CD4-positive, alpha-beta memory T cell (primary cell): Measurements from ENCODE around the gene MOSPD3. TPM values are rescaled to one million over a fixed set of nuclear protein-coding genes. Genes with fewer than 3 reads are reported as not detected.
A peak's percentile ranks its signal among the peaks of the same experiment; 100 is the strongest.

Experiments used
- CTCF ChIA-PET: fragments of 350-600 bp; sonication (Branson Sonifier 250); formaldehyde crosslinking; loops from one replicate; lab custom pipeline; 2021; ENCODE audit warnings: inconsistent platforms; ENCODE audit not compliant: partially characterized antibody; lab: Charles Lee
- POLR2A ChIA-PET: fragments of 350-600 bp; sonication (Branson Sonifier 250); formaldehyde crosslinking; loops from one replicate; lab custom pipeline; 2021; ENCODE audit not compliant: partially characterized antibody; lab: Charles Lee
- DNase-seq, 5 donors: peaks; one replicate each; pipeline versions ENCODE4 v3.0.0 to v3.0.0-alpha.2; 2020 to 2022; ENCODE audit warnings: mixed read lengths in 1 of 5
- H3K27ac ChIP-seq: one replicate; pipeline ENCODE4 v1.7.0; 2013; ENCODE audit warnings: low read depth, low read length
- H3K27me3 ChIP-seq: 2 replicates; pipeline ENCODE4 v1.7.0; 2013; ENCODE audit warnings: mild to moderate bottlenecking, low read length, moderate library complexity; ENCODE audit not compliant: insufficient read depth
- H3K36me3 ChIP-seq: 2 replicates; pipeline ENCODE4 v1.7.0; 2013; ENCODE audit warnings: mild to moderate bottlenecking, low read length, moderate library complexity; ENCODE audit not compliant: insufficient read depth
- H3K4me1 ChIP-seq: 2 replicates; pipeline ENCODE4 v1.7.0; 2013; ENCODE audit warnings: mild to moderate bottlenecking, low read length, moderate library complexity; ENCODE audit not compliant: insufficient read depth
- H3K4me3 ChIP-seq, 2 donors: one replicate each; pipeline ENCODE4 v1.7.0; 2013; ENCODE audit warnings: low read length in 2 of 2, mild to moderate bottlenecking in 1 of 2
- H3K9me3 ChIP-seq, 2 donors: one replicate each; pipeline ENCODE4 v1.7.0; 2013; ENCODE audit warnings: low read length in 2 of 2, control low read depth in 1 of 2; ENCODE audit not compliant: control insufficient read depth in 1 of 2
- H3K27ac Mint-ChIP-seq, 7 donors: one replicate each; pipeline ENCODE4 v1.8.0; 2020 to 2021; ENCODE audit warnings: mixed read lengths in 7 of 7, mild to moderate bottlenecking in 6 of 7, inconsistent platforms in 3 of 7, moderate library complexity in 3 of 7
- H3K27me3 Mint-ChIP-seq, 2 donors: one replicate each; pipeline ENCODE4 v1.8.0; 2020 to 2021; ENCODE audit warnings: mixed read lengths in 2 of 2
- H3K36me3 Mint-ChIP-seq, 2 donors: one replicate each; pipeline ENCODE4 v1.8.0; 2020 to 2021; ENCODE audit warnings: mixed read lengths in 2 of 2, inconsistent platforms in 1 of 2, mild to moderate bottlenecking in 1 of 2
- H3K4me1 Mint-ChIP-seq, 4 donors: one replicate each; pipeline ENCODE4 v1.8.0; 2020 to 2021; ENCODE audit warnings: mixed read lengths in 4 of 4, mild to moderate bottlenecking in 1 of 4
- H3K4me3 Mint-ChIP-seq, 8 donors: one replicate each; pipeline ENCODE4 v1.8.0; 2020 to 2021; ENCODE audit warnings: mixed read lengths in 8 of 8, mild to moderate bottlenecking in 7 of 8, moderate library complexity in 6 of 8, inconsistent platforms in 3 of 8
- H3K9me3 Mint-ChIP-seq, 8 donors: one replicate each; pipeline ENCODE4 v1.8.0; 2020 to 2021; ENCODE audit warnings: mixed read lengths in 8 of 8, mild to moderate bottlenecking in 5 of 8, inconsistent platforms in 3 of 8, moderate library complexity in 1 of 8
- intact Hi-C: fragments of 100-400 bp; cut with micrococcal nuclease; formaldehyde crosslinking; loops from one replicate; pipeline ENCODE4 v1.15.1; 2023
- polyA plus RNA-seq, 2 donors: library from polyadenylated mRNA; unstranded; fragments of 300-500 nt; fragmentation: Illumina TruSeq; gene quantifications; one replicate each; pipeline ENCODE4 v1.2.3, GENCODE V29; 2021
- total RNA-seq, 2 experiments: library from RNA; stranded (reverse); gene quantifications; one replicate each; pipeline ENCODE4 v1.2.3, GENCODE V29; 2021

MOSPD3 gene
- total and polyA plus RNA-seq, 4 experiments from 2014 or later, result 13.4 to 32.1 (median 20.1) TPM

DNA sequence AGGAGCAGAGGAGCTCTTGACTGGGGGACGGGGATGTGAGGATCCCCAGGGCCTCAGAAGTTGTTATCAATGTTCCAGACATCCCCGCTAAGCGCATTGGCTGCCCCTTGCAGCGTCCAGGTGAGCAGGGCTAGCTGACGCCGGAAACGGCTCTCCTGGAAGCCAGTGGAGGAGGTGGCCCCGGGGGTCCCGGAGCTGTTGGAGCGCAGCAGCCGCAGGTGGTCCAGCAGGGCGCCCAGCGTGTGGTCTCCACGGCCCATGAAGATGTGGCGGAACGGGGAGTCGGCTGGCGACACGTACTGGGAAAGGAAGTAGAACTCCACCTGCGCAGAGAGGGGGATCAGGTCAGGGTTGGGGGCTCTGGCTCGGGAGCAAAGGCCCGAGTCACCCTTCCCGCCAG is 8.5 kb downstream of the MOSPD3 start:
- ChIA-PET CTCF (no interaction called here), POLR2A (interaction anchor here (1.9 kb wide), 1 partner anchor 8 kb away, joined by 6 read pairs; the partner anchor contains the start of gene MOSPD3)
- Histone ChIP-seq H3K4me3 (no peak overlapping the region), H3K9me3 (no peaks in the 10 kb centered on the region), H3K36me3 (no peaks in the 10 kb centered on the region), H3K27me3 (no peaks in the 10 kb centered on the region), H3K4me1 (peaks cover 7% of the 10 kb centered on the region), H3K27ac (no peak overlapping the region)
- Mint-ChIP-seq H3K27me3 (no peaks in the 10 kb centered on the region), H3K4me1 (peaks cover 6 to 16% (median 7%) of the 10 kb centered on the region in 4 donors), H3K9me3 (no peaks in the 10 kb centered on the region), H3K36me3 (peaks cover 4 to 6% of the 10 kb centered on the region in 2 donors), H3K27ac (no peak overlapping the region), H3K4me3 (no peak overlapping the region)
- intact Hi-C loops, result no loop called here
- no peak for DNase-seq

- Mint-ChIP-seq H3K4me1 (peaks cover 12 to 20% (median 13%) of the 10 kb centered on the region in 4 donors), H3K4me3 (no peak overlapping the region), H3K27me3 (no peaks in the 10 kb centered on the region), H3K36me3 (peaks cover 2 to 6% of the 10 kb centered on the region in 2 donors), H3K27ac (peak overlapping the region in 1 of 7 donors; percentile 27), H3K9me3 (no peaks in the 10 kb centered on the region)
- intact Hi-C loops, result no loop called here
- Histone ChIP-seq H3K4me3 (no peak overlapping the region), H3K27me3 (no peaks in the 10 kb centered on the region), H3K36me3 (no peaks in the 10 kb centered on the region), H3K4me1 (peaks cover 15% of the 10 kb centered on the region), H3K9me3 (no peaks in the 10 kb centered on the region), H3K27ac (no peak overlapping the region)
- no peak for DNase-seq
- ChIA-PET POLR2A (interaction anchor here (1.1 to 1.9 kb wide), 2 partner anchors 9 to 18 kb away, joined by 3 to 6 read pairs; partner anchors contain the start of gene MOSPD3), CTCF (interaction anchor here (0.8 kb wide), 1 partner anchor 84 kb away, joined by 3 read pairs; the partner anchor contains the start of gene POP7)
These were observed 9.2 kb downstream of the MOSPD3 start for GRCh38 chr7:100621554-100621953.

- ChIA-PET POLR2A (interaction anchor here (1.0 to 5.4 kb wide), 5 partner anchors 11 to 39 kb away, joined by 3 to 64 read pairs (median 4); partner anchors contain the start of genes FBXO24, LRCH4 and MOSPD3), CTCF (interaction anchor here (1.1 to 1.8 kb wide), 2 partner anchors 11 to 17 kb away, joined by 3 to 4 read pairs; partner anchors contain the start of gene MOSPD3)
- H3K27me3 ChIP-seq, result no peaks in the 10 kb centered on the region
- DNase-seq, result no peak
- peaks cover 2 to 6% of the 10 kb centered on the region in 2 donors for H3K36me3 Mint-ChIP-seq
- peaks cover 12 to 28% (median 21%) of the 10 kb centered on the region in 4 donors for H3K4me1 Mint-ChIP-seq
- peak overlapping the region in 3 of 7 donors; percentile 6 to 31 (median 7) for H3K27ac Mint-ChIP-seq
- intact Hi-C loops, result no loop called here
- peaks cover 24% of the 10 kb centered on the region for H3K4me1 ChIP-seq
- H3K4me3 Mint-ChIP-seq, result peak overlapping the region in 3 of 8 donors; percentile 9 to 45 (median 36)
- no peaks in the 10 kb centered on the region for H3K36me3 ChIP-seq
- no peaks in the 10 kb centered on the region for H3K9me3 Mint-ChIP-seq
- H3K9me3 ChIP-seq, result no peaks in the 10 kb centered on the region
- H3K27ac ChIP-seq, result no peak overlapping the region
- H3K4me3 ChIP-seq, result no peak overlapping the region
- H3K27me3 Mint-ChIP-seq, result no peaks in the 10 kb centered on the region
These were observed 11.8 kb downstream of the MOSPD3 start for GRCh38 chr7:100623951-100624824.

DNA sequence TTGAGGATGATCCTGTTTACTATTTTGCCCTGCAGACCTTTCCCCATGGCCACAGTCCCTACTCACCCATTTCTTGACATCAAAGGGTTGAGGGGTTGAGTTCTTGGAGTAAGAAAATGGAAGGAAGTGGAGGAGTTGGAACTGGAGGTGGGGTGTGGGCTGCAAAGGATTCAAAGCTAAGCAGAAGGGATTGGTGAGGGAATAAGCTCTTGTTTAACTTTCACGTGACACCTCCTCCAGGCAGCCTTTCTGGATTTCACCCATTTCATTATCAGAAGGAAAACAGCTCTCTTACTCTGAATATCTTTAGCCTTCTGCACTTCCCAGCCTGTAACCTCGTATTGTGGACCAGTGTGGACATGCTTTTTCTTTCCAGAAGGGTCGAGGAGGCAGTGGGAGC is 13.7 kb downstream of the MOSPD3 start:
- Histone ChIP-seq H3K4me1 (peaks cover 24% of the 10 kb centered on the region), H3K36me3 (no peaks in the 10 kb centered on the region), H3K9me3 (no peaks in the 10 kb centered on the region), H3K27me3 (no peaks in the 10 kb centered on the region), H3K27ac (peak overlapping the region; percentile 63), H3K4me3 (peak overlapping the region; percentile 36 to 67)
- POLR2A ChIA-PET, result interaction anchor here (0.6 to 5.4 kb wide), 17 partner anchors 9 to 197 kb away, joined by 3 to 64 read pairs (median 4); partner anchors contain the start of genes FBXO24, GIGYF1, LRCH4 and MEPCE
- H3K9me3 Mint-ChIP-seq, result no peaks in the 10 kb centered on the region
- intact Hi-C loops, result loop anchor here (1.0 kb wide), 4 partner anchors 14 to 47 kb away; partner anchors contain the start of genes FBXO24, GNB2, LRCH4 and MOSPD3
- H3K36me3 Mint-ChIP-seq, result peaks cover 2 to 6% of the 10 kb centered on the region in 2 donors
- H3K4me1 Mint-ChIP-seq, result peaks cover 15 to 41% (median 28%) of the 10 kb centered on the region in 4 donors
- no peak for DNase-seq
- CTCF ChIA-PET, result interaction anchor here (0.6 to 2.6 kb wide), 12 partner anchors 8 to 80 kb away, joined by 3 to 10 read pairs (median 3); partner anchors contain the start of genes FBXO24, MOSPD3 and POP7
- no peaks in the 10 kb centered on the region for H3K27me3 Mint-ChIP-seq
- H3K4me3 Mint-ChIP-seq, result peak overlapping the region; percentile 61 to 83 (median 76)
- peak overlapping the region in 6 of 7 donors; percentile 45 to 89 (median 81) for H3K27ac Mint-ChIP-seq

DNA sequence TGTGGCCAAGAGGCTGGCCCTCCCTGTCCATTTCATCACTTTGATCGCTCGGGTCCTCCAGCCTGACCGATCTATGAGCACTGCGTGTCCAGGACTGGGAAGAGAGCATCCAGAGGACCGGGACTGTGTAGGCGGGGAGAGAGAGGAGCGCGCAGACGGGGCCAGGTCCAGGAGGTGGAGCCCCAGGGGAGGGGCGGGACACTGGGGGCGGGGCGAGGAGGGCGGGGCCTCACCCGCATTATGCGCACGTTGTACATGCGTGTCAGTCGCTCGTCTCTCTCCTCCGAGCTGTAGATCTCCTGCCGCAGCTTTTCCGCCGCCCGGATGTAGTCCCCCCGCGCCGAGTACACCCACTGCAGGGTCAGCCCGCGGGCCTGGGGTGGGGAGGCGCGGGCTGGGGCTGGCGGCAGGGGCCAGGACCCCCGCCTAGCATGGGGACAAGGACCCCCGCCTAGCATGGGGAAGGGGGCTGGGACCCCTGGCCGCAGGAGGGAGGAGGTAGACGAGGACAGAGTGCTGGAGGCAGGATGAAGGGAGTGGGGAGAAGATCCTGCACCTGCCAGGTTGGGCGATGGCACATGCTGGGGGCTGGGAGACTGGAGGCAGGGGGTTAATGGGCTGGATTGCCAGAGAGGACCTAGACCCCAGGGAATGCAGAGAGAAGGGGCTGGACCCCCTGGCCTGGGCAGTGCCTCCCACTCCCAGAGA is 14.3 kb downstream of the MOSPD3 start:
- H3K27me3 ChIP-seq, result no peaks in the 10 kb centered on the region
- H3K27ac Mint-ChIP-seq, result peak overlapping the region; percentile 45 to 94 (median 83)

DNA sequence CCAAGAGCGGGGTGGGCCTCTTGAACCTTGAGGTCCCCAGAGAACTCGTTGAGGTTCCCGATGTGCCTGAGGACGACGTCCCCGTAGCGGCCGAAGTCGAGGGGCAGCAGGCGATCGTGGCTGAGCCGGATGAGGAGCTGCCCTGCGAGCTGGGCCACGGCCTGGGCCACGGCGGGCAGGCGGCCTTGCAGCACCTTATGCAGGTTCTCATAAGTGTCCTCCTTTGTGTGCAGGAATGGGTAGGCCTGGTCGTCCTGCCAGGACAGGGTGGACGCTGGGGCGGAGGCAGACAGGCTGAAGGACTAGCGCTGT is 14.9 kb downstream of the MOSPD3 start:
- Mint-ChIP-seq H3K36me3 (no peaks in the 10 kb centered on the region), H3K4me3 (peak overlapping the region in 1 of 8 donors; percentile 31), H3K4me1 (peaks cover 15 to 41% (median 28%) of the 10 kb centered on the region in 4 donors), H3K27ac (peak overlapping the region in 4 of 7 donors; percentile 48 to 72 (median 68)), H3K27me3 (no peaks in the 10 kb centered on the region), H3K9me3 (no peaks in the 10 kb centered on the region)
- H3K27ac ChIP-seq, result peak overlapping the region; percentile 63
- H3K4me3 ChIP-seq, result peak overlapping the region in 1 of 2 donors; percentile 67
- H3K9me3 ChIP-seq, result no peaks in the 10 kb centered on the region
- intact Hi-C loops, result no loop called here
- no peak for DNase-seq
- ChIA-PET CTCF (interaction anchor here (1.0 to 2.6 kb wide), 3 partner anchors 62 to 79 kb away, joined by 3 to 10 read pairs (median 9); partner anchors contain the start of gene POP7), POLR2A (interaction anchor here (0.7 to 5.4 kb wide), 14 partner anchors 8 to 198 kb away, joined by 3 to 64 read pairs (median 4); partner anchors contain the start of genes FBXO24, GIGYF1, LRCH4 and MEPCE)
- no peaks in the 10 kb centered on the region for H3K27me3 ChIP-seq
- H3K4me1 ChIP-seq, result peaks cover 24% of the 10 kb centered on the region
- H3K36me3 ChIP-seq, result no peaks in the 10 kb centered on the region

More for the DNA sequence above, 14.3 kb downstream of the MOSPD3 start:
- peaks cover 1 to 2% of the 10 kb centered on the region in 2 donors for H3K36me3 Mint-ChIP-seq
- DNase-seq, result peak; percentile 79 to 91 (median 82)
- Histone ChIP-seq H3K4me3 (peak overlapping the region; percentile 36 to 67), H3K27ac (peak overlapping the region; percentile 63), H3K4me1 (peaks cover 24% of the 10 kb centered on the region), H3K36me3 (no peaks in the 10 kb centered on the region), H3K9me3 (no peaks in the 10 kb centered on the region)
- peak overlapping the region; percentile 61 to 83 (median 76) for H3K4me3 Mint-ChIP-seq
- ChIA-PET CTCF (interaction anchor here (0.6 to 2.6 kb wide), 10 partner anchors 8 to 79 kb away, joined by 3 to 10 read pairs (median 3); partner anchors contain the start of genes FBXO24, MOSPD3 and POP7), POLR2A (interaction anchor here (0.6 to 5.4 kb wide), 18 partner anchors 8 to 197 kb away, joined by 3 to 64 read pairs (median 4); partner anchors contain the start of genes FBXO24, GIGYF1, LRCH4 and MEPCE)
- intact Hi-C loops, result loop anchor here (1.0 kb wide), 4 partner anchors 14 to 47 kb away; partner anchors contain the start of genes FBXO24, GNB2, LRCH4 and MOSPD3
- H3K4me1 Mint-ChIP-seq, result peaks cover 15 to 41% (median 28%) of the 10 kb centered on the region in 4 donors
- H3K27me3 Mint-ChIP-seq, result no peaks in the 10 kb centered on the region
- H3K9me3 Mint-ChIP-seq, result no peaks in the 10 kb centered on the region
